ENCODE data around the gene RALB. TPM values are rescaled to one million over a fixed set of nuclear protein-coding genes. Genes with fewer than 3 reads are reported as not detected.

Gene RALB
- polyA plus RNA-seq, 1 of the 3 experiments (the other 2 are of a cell fraction) = 37.2 TPM

DNA sequence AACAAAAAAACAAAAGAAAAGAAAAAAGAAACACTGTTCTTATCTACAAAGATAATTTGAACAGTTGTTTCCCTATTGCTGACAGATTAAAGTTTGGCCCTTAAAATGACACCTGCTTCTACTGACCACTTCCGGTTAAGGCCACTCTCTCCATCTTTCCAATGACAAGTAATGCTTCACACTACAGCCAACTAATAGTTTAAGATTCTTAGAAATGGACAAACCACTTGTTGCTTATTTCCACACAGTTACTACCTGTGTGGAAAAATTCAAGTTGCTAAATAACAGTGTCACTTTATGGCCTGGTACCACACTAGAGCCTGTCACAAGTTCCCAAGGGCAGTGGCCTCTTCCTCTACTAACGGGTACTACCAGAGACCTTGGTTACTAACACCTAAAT is 31.9 kb upstream of the RALB start:
- no peak overlapping the region for H2AFZ ChIP-seq (ENCODE audit: low read depth)
- no peak for DNase-seq
- peak overlapping the region; percentile 97 for H3K4me2 ChIP-seq
- no peaks in the 10 kb centered on the region for H3K9me2 ChIP-seq
- H3K79me2 ChIP-seq (ENCODE audit: insufficient read depth) = peaks cover 23% of the 10 kb centered on the region
- POLR2A ChIA-PET = no interaction called here
- H3K4me3 ChIP-seq (ENCODE audit: low read depth in 2 of 2, low read length in 1 of 2) = peak overlapping the region in 1 of 2 experiments; percentile 17; a peak in 1 of 4 replicates
- H3K27ac ChIP-seq (ENCODE audit: low read depth in 2 of 2, low read length in 1 of 2) = no peak overlapping the region
- WGBS (ENCODE audit: low lambda C conversion rate) = 97% methylated on average over 2 of the region's 2 CpGs
- H3K27me3 ChIP-seq (ENCODE audit: insufficient read depth) = no peaks in the 10 kb centered on the region
- TF ChIP-seq GABPA (IDR thresholded peaks at IDR 0.05; ENCODE audit: low read depth) (no peak), MEF2A (IDR thresholded peaks at IDR 0.05; ENCODE audit: borderline replicate concordance, low read depth) (no peak), GATA2 (CRISPR knock-in tag; IDR thresholded peaks at IDR 0.05) (no peak), EP300 (IDR thresholded peaks at IDR 0.05; ENCODE audit: borderline replicate concordance in 1 of 2, low read depth in 1 of 2, low read length in 1 of 2) (no peak), RFX5 (IDR thresholded peaks at IDR 0.05; ENCODE audit: low read length) (no peak), CHD2 (IDR thresholded peaks at IDR 0.05; ENCODE audit: low read length, partially characterized antibody) (no peak), SIN3A (IDR thresholded peaks at IDR 0.05; ENCODE audit: borderline replicate concordance, low read depth, low read length) (no peak), TCF12 (IDR thresholded peaks at IDR 0.05) (no peak), JUND (IDR thresholded peaks at IDR 0.05) (no peak), YY1 (IDR thresholded peaks at IDR 0.05; ENCODE audit: low read depth) (no peak), NFIC (IDR thresholded peaks at IDR 0.05; ENCODE audit: borderline replicate concordance) (no peak), NRF1 (IDR thresholded peaks at IDR 0.05; ENCODE audit: low read depth, low read length) (no peak), MXI1 (IDR thresholded peaks at IDR 0.05; ENCODE audit: low read depth, low read length) (no peak), FOSL2 (IDR thresholded peaks at IDR 0.05; ENCODE audit: borderline replicate concordance, low read depth) (no peak)
- TF ChIP-seq, protein P1, sequence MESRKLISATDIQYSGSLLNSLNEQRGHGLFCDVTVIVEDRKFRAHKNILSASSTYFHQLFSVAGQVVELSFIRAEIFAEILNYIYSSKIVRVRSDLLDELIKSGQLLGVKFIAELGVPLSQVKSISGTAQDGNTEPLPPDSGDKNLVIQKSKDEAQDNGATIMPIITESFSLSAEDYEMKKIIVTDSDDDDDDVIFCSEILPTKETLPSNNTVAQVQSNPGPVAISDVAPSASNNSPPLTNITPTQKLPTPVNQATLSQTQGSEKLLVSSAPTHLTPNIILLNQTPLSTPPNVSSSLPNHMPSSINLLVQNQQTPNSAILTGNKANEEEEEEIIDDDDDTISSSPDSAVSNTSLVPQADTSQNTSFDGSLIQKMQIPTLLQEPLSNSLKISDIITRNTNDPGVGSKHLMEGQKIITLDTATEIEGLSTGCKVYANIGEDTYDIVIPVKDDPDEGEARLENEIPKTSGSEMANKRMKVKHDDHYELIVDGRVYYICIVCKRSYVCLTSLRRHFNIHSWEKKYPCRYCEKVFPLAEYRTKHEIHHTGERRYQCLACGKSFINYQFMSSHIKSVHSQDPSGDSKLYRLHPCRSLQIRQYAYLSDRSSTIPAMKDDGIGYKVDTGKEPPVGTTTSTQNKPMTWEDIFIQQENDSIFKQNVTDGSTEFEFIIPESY (IDR thresholded peaks at IDR 0.05; ENCODE audit: borderline replicate concordance, low read depth) = no peak
- TF ChIP-seq, protein P2, sequence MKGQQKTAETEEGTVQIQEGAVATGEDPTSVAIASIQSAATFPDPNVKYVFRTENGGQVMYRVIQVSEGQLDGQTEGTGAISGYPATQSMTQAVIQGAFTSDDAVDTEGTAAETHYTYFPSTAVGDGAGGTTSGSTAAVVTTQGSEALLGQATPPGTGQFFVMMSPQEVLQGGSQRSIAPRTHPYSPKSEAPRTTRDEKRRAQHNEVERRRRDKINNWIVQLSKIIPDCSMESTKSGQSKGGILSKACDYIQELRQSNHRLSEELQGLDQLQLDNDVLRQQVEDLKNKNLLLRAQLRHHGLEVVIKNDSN (IDR thresholded peaks at IDR 0.05; ENCODE audit: borderline replicate concordance, low read depth) = no peak
- TF ChIP-seq, protein P3, sequence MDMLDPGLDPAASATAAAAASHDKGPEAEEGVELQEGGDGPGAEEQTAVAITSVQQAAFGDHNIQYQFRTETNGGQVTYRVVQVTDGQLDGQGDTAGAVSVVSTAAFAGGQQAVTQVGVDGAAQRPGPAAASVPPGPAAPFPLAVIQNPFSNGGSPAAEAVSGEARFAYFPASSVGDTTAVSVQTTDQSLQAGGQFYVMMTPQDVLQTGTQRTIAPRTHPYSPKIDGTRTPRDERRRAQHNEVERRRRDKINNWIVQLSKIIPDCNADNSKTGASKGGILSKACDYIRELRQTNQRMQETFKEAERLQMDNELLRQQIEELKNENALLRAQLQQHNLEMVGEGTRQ (IDR thresholded peaks at IDR 0.05; ENCODE audit: borderline replicate concordance, low read depth, low read length) = no peak
- TF ChIP-seq, protein P4, sequence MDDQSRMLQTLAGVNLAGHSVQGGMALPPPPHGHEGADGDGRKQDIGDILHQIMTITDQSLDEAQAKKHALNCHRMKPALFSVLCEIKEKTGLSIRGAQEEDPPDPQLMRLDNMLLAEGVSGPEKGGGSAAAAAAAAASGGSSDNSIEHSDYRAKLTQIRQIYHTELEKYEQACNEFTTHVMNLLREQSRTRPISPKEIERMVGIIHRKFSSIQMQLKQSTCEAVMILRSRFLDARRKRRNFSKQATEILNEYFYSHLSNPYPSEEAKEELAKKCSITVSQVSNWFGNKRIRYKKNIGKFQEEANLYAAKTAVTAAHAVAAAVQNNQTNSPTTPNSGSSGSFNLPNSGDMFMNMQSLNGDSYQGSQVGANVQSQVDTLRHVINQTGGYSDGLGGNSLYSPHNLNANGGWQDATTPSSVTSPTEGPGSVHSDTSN (IDR thresholded peaks at IDR 0.05) = no peak
- H3K9me3 ChIP-seq = no peaks in the 10 kb centered on the region
- CTCF ChIA-PET = interaction anchor here (1.3 kb wide), 1 partner anchor 92 kb away, joined by 5 read pairs; no protein-coding TSS in a partner anchor
- no peaks in the 10 kb centered on the region for H4K20me1 ChIP-seq (ENCODE audit: insufficient read depth)
- H3K36me3 ChIP-seq (replicated peaks in 1 of 2; ENCODE audit: control insufficient read depth in 1 of 2, insufficient read depth in 2 of 2, low read length in 1 of 2) = peaks cover 11 to 26% of the 10 kb centered on the region in 2 experiments
- peaks cover 23 to 26% of the 10 kb centered on the region in 2 experiments; a peak in 3 of 4 replicates for H3K4me1 ChIP-seq (ENCODE audit: control insufficient read depth in 1 of 2, insufficient read depth in 2 of 2, low read depth in 1 of 2, low read length in 1 of 2)
- no peak overlapping the region for H3K9ac ChIP-seq
- H3F3A ChIP-seq (replicated peaks; ENCODE audit: insufficient read depth) = no peaks in the 10 kb centered on the region

All from SK-N-SH (cell line).